Measurements from ENCODE around the gene PIH1D1. TPM values are rescaled to one million over a fixed set of nuclear protein-coding genes. Genes with fewer than 3 reads are reported as not detected.
A peak's percentile ranks its signal among the peaks of the same experiment; 100 is the strongest.

Gene PIH1D1
- total RNA-seq, 2 donors from 2014 or later = 60.2 to 95.4 TPM

DNA sequence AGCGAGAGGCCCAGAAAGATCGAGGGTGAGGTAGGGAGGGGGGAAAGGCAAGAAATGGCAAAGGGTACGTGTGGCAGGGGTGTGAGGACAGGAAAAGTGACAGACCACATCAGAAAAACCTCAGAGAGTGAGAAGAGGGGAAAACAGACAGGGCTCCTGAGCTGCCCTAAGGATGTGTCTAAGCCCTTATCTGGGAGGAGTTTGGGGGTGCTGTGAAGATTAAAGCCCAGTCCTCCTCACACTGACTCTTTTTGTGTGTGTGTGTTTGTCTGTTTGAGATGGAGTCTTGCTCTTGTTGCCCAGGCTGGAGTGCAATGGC is 27.7 kb downstream of the PIH1D1 start:
- H3K4me3 ChIP-seq = no peak overlapping the region
- no peak for DNase-seq (ENCODE audit: low spot score)
- H3K27ac ChIP-seq = no peak overlapping the region
- H3K36me3 ChIP-seq = no peaks in the 10 kb centered on the region
- no peak for ATAC-seq (ENCODE audit: insufficient number of reproducible peaks, low FRiP score, low read depth)
- no peaks in the 10 kb centered on the region for H3K9me3 ChIP-seq
- TF ChIP-seq, protein P1, sequence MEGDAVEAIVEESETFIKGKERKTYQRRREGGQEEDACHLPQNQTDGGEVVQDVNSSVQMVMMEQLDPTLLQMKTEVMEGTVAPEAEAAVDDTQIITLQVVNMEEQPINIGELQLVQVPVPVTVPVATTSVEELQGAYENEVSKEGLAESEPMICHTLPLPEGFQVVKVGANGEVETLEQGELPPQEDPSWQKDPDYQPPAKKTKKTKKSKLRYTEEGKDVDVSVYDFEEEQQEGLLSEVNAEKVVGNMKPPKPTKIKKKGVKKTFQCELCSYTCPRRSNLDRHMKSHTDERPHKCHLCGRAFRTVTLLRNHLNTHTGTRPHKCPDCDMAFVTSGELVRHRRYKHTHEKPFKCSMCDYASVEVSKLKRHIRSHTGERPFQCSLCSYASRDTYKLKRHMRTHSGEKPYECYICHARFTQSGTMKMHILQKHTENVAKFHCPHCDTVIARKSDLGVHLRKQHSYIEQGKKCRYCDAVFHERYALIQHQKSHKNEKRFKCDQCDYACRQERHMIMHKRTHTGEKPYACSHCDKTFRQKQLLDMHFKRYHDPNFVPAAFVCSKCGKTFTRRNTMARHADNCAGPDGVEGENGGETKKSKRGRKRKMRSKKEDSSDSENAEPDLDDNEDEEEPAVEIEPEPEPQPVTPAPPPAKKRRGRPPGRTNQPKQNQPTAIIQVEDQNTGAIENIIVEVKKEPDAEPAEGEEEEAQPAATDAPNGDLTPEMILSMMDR (IDR thresholded peaks at IDR 0.05) = no peak
- peaks cover 65% of the 10 kb centered on the region for H3K27me3 ChIP-seq (replicated peaks; ENCODE audit: insufficient read depth)
- peaks cover 12 to 36% of the 10 kb centered on the region in 2 donors for H3K4me1 ChIP-seq (ENCODE audit: control insufficient read depth in 1 of 2, low read depth in 2 of 2)

DNA sequence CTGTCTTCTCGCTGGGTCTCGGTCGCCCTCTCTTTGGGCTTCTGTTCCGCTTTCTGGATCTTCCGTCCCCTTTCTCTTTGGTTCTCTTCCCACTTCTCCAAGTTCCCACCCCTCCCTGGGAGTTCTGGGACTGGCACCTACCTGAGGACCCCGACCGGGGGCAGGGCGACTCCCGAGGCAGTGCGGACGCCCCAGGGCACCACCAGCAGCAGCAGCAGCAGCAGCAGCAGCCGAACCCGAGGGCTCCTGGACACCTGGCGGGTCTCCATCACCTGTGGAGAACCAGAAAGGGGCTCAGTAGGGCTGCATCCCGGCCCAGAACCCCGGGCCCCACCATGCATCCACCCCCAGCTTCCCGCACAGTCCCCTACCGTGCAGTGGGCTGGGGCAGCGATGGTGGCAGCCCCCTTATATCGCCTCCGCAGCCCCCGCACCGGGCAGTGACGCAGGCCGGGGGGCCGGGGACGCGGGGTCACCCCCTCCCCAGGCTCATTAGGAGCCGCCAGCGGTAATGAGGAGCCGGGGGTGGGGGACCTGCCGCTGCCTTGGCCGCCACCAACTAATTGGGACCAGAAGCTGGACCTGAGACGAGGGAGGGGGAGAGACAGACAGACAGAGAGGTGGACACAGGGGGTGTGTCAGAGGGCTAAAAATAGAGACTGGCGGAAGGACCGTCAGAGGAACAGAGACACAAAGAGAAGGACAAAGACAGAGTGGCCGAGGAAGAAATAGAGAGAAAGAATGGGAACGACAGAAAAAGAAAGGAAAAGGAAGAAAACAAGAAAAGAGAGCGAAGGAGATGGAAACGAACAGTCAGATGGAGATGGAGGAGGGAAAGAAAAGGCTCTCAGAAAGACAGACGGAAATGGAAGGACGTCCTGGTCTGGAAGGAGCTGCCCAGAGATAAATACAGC is 28.3 kb downstream of the PIH1D1 start, which contains the start of gene PTH2:
Gene PTH2, minus strand, starts transcription at position 371 of the 914 bp plus-strand sequence. Its CDS starts 102 bp downstream, at position 269.
- Histone ChIP-seq H3K4me3 (peak within 1 kb of the TSS; percentile 45), H3K9me3 (no peaks in the 10 kb centered on the region), H3K27me3 (replicated peaks; ENCODE audit: insufficient read depth) (peaks cover 59% of the 10 kb centered on the region), H3K4me1 (ENCODE audit: control insufficient read depth in 1 of 2, low read depth in 2 of 2) (peaks cover 12 to 35% of the 10 kb centered on the region in 2 donors), H3K36me3 (no peaks in the 10 kb centered on the region), H3K27ac (no peak within 1 kb of the TSS)
- TF ChIP-seq, protein P1 (IDR thresholded peaks at IDR 0.05) = no peak
- DNase-seq (ENCODE audit: low spot score) (no peak), ATAC-seq (ENCODE audit: insufficient number of reproducible peaks, low FRiP score, low read depth) (no peak)

DNA sequence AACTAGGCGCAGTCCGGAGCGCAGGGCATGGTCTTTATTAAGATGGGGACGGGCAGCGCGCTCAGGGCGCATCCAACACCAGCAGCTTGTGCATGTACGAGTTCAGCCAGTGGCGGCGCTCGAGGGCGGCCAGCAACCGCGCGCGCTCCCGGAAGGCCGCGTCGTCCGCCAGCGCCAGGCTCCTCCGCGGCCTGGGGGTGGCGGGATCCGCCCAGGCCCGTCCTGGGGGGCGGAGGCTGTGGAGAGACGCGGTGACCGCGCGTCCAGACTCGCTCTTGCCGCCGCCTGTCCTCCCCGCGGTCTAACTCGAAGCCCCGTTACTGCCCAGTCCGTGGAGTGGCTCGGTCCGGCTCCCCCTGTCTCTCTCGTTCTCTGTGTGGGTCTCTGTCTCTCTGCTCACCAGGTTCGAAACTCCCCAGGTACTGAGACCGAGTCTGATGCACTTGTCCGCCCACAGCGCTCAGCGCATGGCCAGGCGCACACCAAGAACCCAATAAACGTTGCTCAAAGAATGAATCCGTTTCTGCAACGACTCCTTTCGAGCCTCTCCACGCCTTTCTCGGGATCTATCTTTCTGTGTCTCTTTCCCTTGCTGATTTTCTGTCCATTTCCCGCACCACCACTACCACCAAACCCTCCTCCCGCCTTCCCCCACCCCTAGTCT is 29.1 kb downstream of the PIH1D1 start:
- Histone ChIP-seq H3K4me1 (ENCODE audit: control insufficient read depth in 1 of 2, low read depth in 2 of 2) (peaks cover 12 to 28% of the 10 kb centered on the region in 2 donors), H3K27ac (no peak overlapping the region), H3K36me3 (no peaks in the 10 kb centered on the region), H3K27me3 (replicated peaks; ENCODE audit: insufficient read depth) (peaks cover 51% of the 10 kb centered on the region), H3K4me3 (peak overlapping the region; percentile 45), H3K9me3 (no peaks in the 10 kb centered on the region)
- ATAC-seq (ENCODE audit: insufficient number of reproducible peaks, low FRiP score, low read depth) (no peak), DNase-seq (ENCODE audit: low spot score) (no peak)
- TF ChIP-seq, protein P1 (IDR thresholded peaks at IDR 0.05) = peak; percentile 30

DNA sequence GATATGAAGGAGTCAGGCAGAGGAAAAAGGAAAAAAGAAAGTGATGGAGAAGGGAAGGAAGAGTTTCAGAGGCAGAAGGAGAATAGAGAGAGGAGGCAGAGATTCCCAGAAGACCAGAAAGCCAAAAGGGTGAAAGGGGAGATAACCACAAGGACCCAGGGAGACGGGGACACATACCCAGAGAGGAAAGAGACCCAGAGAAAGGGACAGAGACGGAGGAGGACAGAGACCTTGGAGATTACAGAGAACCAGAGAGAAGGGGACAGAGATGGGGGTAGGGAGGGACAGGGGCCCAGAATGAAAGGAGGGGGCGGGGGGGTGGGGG is 29.8 kb downstream of the PIH1D1 start:
- Histone ChIP-seq H3K4me3 (no peak overlapping the region), H3K27ac (no peak overlapping the region), H3K9me3 (no peaks in the 10 kb centered on the region), H3K27me3 (replicated peaks; ENCODE audit: insufficient read depth) (peaks cover 44% of the 10 kb centered on the region), H3K4me1 (ENCODE audit: control insufficient read depth in 1 of 2, low read depth in 2 of 2) (peaks cover 12 to 28% of the 10 kb centered on the region in 2 donors), H3K36me3 (no peaks in the 10 kb centered on the region)
- DNase-seq (ENCODE audit: low spot score) = no peak
- TF ChIP-seq, protein P1 (IDR thresholded peaks at IDR 0.05) = no peak
- no peak for ATAC-seq (ENCODE audit: insufficient number of reproducible peaks, low FRiP score, low read depth)
